Psoas muscle (tissue), 8 donors: ENCODE measurements around the gene ATP5MK. TPM values are rescaled to one million over a fixed set of nuclear protein-coding genes. Genes with fewer than 3 reads are reported as not detected.

Source experiments
- ATAC-seq, 4 donors: fragments of 200-7000 bp; cut with Tn5 transposase; one replicate each; pipeline ENCODE4 v1.9.1; 2020; ENCODE audit warnings: moderate library complexity in 3 of 4, mild to moderate bottlenecking in 2 of 4
- DNase-seq, 2 donors: peaks; one replicate each; pipeline ENCODE4 v3.0.0-alpha.2; 2020
- H3K27ac ChIP-seq: fragments of 200-600 bp; one replicate; pipeline ENCODE4 v1.8.0; 2022
- H3K27me3 ChIP-seq, 3 donors: fragments of 200-600 bp in 1 of 3; one replicate each; pipeline versions ENCODE4 v1.6.1 to v1.8.0; 2013 to 2022; ENCODE audit warnings: low read length in 2 of 3, mild to moderate bottlenecking in 2 of 3, moderate library complexity in 1 of 3; ENCODE audit not compliant: insufficient read depth in 3 of 3
- H3K36me3 ChIP-seq, 2 donors: fragments of 200-600 bp in 1 of 2; one replicate each; pipeline versions ENCODE4 v1.6.1 to v1.8.0; 2013 to 2022; ENCODE audit warnings: low read depth in 1 of 2, mild to moderate bottlenecking in 1 of 2, moderate library complexity in 1 of 2; ENCODE audit not compliant: insufficient read depth in 1 of 2
- H3K4me1 ChIP-seq: fragments of 200-600 bp; one replicate; pipeline ENCODE4 v1.8.0; 2022
- H3K4me3 ChIP-seq: fragments of 200-600 bp; one replicate; pipeline ENCODE4 v1.8.0; 2022; ENCODE audit warnings: mild to moderate bottlenecking
- H3K9me3 ChIP-seq: fragments of 200-600 bp; one replicate; pipeline ENCODE4 v1.8.0; 2022
- WGBS, 3 donors: extraction: QIAGEN DNeasy Blood & Tissue Kit; methylation state at CpG; one replicate each; pipeline versions ENCODE4 v1.1.6 to v1.1.7; 2013; 5-methylcytosine and 5-hydroxymethylcytosine counted together
- intact Hi-C, 2 donors: fragments of 100-400 bp; cut with DNase I; formaldehyde crosslinking; loops; one replicate each; pipeline versions ENCODE4 v1.11.0 to v1.14.2; 2022
- polyA plus RNA-seq, 3 donors: library from polyadenylated mRNA; stranded (reverse); fragments of 200-250 nt; gene quantifications; one replicate each; pipeline ENCODE4 v1.2.3, GENCODE V29; 2013
- total RNA-seq, 4 donors: library from RNA; stranded (reverse); fragmentation: NEBNext Ultra II Directional in 2 of 4; extraction: Animal tissue kit (Norgen Biotek cat#: 25700) in 2 of 4; gene quantifications; one replicate each; pipeline versions ENCODE4 v1.2.1 to v1.2.4, GENCODE V29; 2021 to 2023
- TF ChIP-seq, protein P1 (sequence below): fragments of 200-600 bp; IDR thresholded peaks from one replicate; pipeline ENCODE4 v1.8.0; 2022; ENCODE audit warnings: antibody characterized with exemption
- donor health status: healthy with polysubstance abuse.
- donor health status: DM: no; HTN: no; CAD: no; lungs with moderate emphysema.
- donor health status: Bipolar disorder and iron deficiency.
- donor health status: healthy.
- donor health status: DM: yes; HTN: yes; CAD: no.
- donor health status: DM: no; HTN: no; CAD: no.
- donor health status: DM: no; HTN: no; CAD: no.
- donor health status: DM: yes; HTN: yes; CAD: no.

The ATP5MK gene
- total and polyA plus RNA-seq, 7 donors: 573 to 1,454 (median 670) TPM

DNA sequence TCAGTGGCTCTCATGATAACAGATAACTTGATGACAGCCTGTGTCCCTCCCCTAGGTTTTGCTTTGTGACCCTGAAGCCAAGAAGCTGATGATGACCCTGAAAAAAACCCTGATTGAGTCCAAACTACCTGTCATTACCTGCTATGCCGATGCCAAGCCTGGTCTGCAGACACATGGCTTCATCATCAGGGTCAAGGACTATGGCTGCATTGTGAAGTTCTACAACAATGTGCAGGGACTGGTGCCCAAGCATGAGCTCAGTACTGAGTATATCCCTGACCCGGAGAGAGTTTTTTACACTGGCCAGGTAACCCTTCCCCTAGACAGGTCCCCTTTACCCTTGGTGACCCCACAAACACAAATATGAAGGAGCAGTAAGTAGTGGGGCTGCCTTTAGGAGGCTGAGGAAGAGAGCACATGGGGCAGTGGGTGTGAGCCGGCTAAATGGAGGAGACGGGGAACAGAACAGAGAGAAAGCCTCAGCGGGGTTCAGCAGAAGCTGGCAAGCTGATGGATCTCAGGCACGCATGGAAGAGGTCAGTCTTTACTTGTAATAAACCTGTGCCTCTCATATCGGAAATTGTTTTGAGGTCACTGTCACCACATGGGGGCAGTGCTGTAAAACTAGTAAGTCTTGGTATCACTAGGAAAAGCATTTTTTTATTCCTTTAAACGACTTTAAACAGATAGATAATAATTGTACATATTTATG, 20.3 kb upstream of the ATP5MK start:
- Histone ChIP-seq H3K9me3 (no peaks in the 10 kb centered on the region), H3K4me1 (no peaks in the 10 kb centered on the region), H3K27me3 (no peaks in the 10 kb centered on the region), H3K36me3 (peaks cover 40 to 99% of the 10 kb centered on the region in 2 donors), H3K27ac (no peak overlapping the region), H3K4me3 (no peak overlapping the region)
- 51 to 59% (median 52%) methylated on average over 8 of the region's 8 CpGs for WGBS, 3 donors
- TF ChIP-seq, protein P1, sequence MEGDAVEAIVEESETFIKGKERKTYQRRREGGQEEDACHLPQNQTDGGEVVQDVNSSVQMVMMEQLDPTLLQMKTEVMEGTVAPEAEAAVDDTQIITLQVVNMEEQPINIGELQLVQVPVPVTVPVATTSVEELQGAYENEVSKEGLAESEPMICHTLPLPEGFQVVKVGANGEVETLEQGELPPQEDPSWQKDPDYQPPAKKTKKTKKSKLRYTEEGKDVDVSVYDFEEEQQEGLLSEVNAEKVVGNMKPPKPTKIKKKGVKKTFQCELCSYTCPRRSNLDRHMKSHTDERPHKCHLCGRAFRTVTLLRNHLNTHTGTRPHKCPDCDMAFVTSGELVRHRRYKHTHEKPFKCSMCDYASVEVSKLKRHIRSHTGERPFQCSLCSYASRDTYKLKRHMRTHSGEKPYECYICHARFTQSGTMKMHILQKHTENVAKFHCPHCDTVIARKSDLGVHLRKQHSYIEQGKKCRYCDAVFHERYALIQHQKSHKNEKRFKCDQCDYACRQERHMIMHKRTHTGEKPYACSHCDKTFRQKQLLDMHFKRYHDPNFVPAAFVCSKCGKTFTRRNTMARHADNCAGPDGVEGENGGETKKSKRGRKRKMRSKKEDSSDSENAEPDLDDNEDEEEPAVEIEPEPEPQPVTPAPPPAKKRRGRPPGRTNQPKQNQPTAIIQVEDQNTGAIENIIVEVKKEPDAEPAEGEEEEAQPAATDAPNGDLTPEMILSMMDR: peak; percentile 75
- peak in 3 of 4 donors; percentile 46 to 69 (median 53) for ATAC-seq
- DNase-seq: peak in 1 of 2 donors; percentile 46
- intact Hi-C loops: loop anchor here (1.0 to 10.0 kb wide), 5 partner anchors 66 to 268 kb away; no protein-coding TSS in a partner anchor

- H3K4me3 ChIP-seq: no peak overlapping the region
- no peak for DNase-seq
Observed at GRCh38 chr10:103415581-103415980, 19.3 kb upstream of the ATP5MK start.

DNA sequence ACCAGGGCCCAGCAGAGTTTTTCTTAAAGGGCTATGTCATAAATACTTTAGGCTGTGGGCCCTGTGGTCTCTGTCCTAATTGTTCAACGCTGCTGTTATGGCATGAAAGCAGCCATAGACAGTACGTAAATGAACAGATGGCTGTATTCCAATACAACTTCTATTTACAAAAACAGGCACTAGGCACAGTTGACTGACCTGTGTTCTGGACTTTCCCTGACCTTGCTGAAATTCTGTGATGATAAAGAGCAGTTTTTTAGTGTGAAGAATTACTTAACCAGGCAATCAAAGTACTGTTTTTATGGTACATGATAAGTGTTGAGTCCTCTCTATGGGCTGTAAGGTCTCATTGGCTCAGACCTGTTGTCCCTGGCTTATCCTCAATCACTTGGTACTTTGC, 17.3 kb upstream of the ATP5MK start:
- intact Hi-C loops: loop anchor here (10.0 kb wide), 1 partner anchor 271 kb away; no protein-coding TSS in a partner anchor
- ATAC-seq (no peak), DNase-seq (no peak)

More at GRCh38 chr10:103415581-103415980, 19.3 kb upstream of the ATP5MK start:
- Histone ChIP-seq H3K36me3 (peaks cover 40 to 100% of the 10 kb centered on the region in 2 donors), H3K27ac (no peak overlapping the region), H3K4me1 (no peaks in the 10 kb centered on the region), H3K9me3 (no peaks in the 10 kb centered on the region), H3K27me3 (no peaks in the 10 kb centered on the region)
- WGBS, 3 donors: 62 to 74% (median 65%) methylated on average over 8 of the region's 8 CpGs
- intact Hi-C loops: loop anchor here (5.0 to 10.0 kb wide), 3 partner anchors 67 to 269 kb away; no protein-coding TSS in a partner anchor
- TF ChIP-seq, protein P1: no peak
- peak in 1 of 4 donors; percentile 38 for ATAC-seq

DNA sequence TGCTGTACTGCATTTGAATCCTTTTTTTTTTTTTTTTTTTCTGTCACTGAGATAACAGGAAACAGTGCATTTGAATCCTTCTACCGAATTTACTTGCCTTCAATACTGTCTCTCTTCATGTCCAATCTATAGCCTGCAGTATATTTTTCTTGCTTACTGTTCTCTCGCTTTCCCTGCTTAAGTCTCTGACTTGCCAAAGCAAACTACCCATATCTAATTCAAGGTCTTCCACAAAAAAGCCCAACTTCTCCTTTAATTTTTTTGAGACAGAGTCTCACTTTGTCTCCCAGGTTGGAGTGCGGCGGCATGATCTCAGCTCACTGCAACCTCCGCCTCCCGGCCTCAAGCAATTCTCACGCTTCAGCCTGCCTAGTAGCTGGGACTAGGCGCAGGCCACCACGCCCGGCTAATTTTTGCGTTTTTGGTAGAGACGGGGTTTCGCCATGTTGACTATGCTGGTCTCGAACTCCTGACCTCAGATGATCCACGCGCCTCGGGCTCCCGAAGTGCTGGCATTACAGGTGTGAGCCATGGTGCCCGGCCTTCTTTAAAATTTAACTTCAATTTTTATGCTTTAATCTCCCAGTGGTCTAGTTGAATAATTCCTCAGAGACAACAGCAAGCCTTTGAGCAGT, 1.0 kb upstream of the ATP5MK start:
- TF ChIP-seq, protein P1: no peak
- no peaks in the 10 kb centered on the region for H3K27me3 ChIP-seq
- DNase-seq (peak in 1 of 2 donors; percentile 53), ATAC-seq (no peak)
- H3K9me3 ChIP-seq: no peaks in the 10 kb centered on the region
- H3K4me1 ChIP-seq: peaks cover 31% of the 10 kb centered on the region
- H3K4me3 ChIP-seq: peak overlapping the region; percentile 77
- intact Hi-C loops: no loop called here
- peak overlapping the region; percentile 93 for H3K27ac ChIP-seq
- 49 to 60% (median 55%) methylated on average over 19 of the region's 19 CpGs for WGBS, 3 donors
- peaks cover 13 to 62% of the 10 kb centered on the region in 2 donors for H3K36me3 ChIP-seq

More for the DNA sequence above, 17.3 kb upstream of the ATP5MK start:
- WGBS, 3 donors: 88 to 97% (median 90%) methylated on average over 2 of the region's 2 CpGs
- Histone ChIP-seq H3K36me3 (peaks cover 36 to 100% of the 10 kb centered on the region in 2 donors), H3K27me3 (no peaks in the 10 kb centered on the region), H3K27ac (no peak overlapping the region), H3K4me3 (no peak overlapping the region), H3K9me3 (no peaks in the 10 kb centered on the region), H3K4me1 (no peaks in the 10 kb centered on the region)
- TF ChIP-seq, protein P1: no peak
